Glomerular visceral epithelial cell (primary cell): Measurements from ENCODE around the gene VDAC2.

Source experiments
- DNase-seq: peaks from one replicate; pipeline ENCODE4 v3.0.0-alpha.2; 2016; ENCODE audit errors: extremely low spot score

VDAC2 gene

DNA sequence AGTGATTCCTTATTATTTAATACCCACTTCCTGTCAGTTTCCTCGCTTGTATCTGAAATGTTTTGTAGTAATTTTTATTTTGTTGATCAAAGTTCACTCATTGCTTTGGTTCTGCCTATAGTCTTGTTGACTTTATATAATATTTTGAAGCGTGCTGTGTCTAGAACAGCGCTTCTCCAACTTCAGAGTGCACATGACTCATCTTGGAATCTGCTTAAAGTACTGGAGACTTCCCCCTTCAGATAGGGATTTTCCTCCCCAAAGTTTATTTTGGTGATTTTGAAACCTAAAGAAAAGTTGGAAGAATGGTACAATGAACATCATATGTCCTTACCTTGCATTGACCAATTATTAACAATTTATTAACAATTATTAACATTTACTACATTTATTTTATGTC, 19.4 kb downstream of the VDAC2 start:
- DNase-seq = peak; percentile 23

DNA sequence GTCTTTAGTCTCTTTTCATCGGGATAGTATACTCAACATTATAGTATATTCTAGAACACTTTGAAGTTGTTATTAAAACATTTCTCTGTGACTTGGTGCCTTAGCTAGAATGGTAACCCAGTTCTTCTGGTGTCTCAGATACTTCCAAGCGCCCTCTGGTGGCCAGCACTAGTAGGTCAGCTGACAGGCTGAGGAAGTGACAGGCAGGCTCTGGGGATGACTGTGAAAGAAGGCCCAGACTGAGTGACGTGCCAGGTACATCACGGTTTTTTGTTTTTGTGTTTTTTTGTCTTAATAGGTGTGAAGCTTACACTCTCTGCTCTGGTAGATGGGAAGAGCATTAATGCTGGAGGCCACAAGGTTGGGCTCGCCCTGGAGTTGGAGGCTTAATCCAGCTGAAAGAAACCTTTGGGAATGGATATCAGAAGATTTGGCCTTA, 20.0 kb downstream of the VDAC2 start:
- DNase-seq = peak; percentile 84

DNA sequence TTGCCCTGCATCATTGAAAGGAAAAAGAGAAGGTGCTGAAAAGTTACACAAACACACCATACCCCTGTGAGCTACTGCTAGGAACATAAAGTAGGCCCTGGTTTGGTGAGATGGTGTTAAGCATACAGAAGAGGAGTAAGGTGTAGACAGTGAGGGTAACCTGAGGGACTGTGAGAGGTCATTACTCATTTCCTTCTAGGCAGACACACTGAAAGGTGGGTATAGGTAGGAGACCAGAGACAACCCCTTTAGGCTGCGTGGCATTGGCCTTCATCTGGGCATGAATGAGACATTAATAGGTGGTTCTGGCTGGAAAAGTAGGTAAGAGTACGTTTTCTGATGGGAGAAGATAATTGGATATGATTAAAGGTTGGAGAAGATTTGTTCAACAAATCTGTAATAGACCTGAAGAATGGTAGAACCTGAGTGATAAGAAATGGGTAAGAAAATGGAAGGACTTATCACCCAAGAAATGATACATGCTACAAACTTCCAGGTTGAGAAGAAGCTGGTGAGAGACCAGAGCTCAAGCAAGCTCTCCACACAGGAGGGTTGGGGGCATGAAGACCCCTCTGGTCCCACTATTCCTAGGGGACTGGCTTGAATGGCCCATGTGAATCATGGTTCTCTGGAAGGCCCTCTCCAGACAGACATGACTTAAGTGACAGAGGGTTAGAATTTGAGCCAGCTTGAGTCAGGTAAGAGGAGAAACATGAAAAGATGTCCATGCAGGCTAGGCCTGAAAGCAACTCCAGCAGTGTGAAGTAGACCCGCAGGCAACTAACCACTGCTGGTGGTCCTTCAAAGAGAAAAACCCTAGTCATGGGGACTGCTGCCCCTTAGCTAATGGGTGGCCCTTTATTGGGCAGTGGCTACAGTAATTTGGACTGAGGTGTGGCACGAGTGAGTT, 21.3 kb downstream of the VDAC2 start:
- no peak for DNase-seq

DNA sequence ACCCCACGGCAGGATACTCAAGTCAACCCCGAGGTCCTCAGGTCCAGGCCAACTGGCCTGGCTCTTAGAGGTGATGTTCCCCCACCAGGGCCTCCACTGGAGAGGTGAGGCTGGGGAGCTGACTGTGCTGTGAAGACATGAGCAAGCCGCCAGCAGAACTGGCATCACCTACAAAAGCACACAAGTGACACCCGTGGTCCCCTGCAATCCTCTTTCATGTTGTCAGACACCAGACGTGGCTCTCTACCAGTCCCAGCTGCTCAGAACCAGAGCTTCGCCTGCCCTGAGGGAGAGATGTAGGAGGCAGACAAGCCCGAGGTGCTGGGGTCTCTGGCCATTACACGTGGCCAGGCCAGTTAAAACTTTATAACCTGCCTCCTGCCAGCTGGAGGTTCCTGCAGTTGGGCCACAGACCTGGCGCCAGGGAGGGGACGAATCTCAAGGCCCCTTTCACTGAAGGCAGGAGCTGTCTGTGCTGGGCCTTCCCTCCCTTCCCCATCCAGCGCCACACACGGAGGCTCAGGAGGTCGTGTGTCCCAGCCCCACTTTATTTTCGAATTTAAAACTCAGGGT, 22.9 kb downstream of the VDAC2 start:
- DNase-seq = no peak

DNA sequence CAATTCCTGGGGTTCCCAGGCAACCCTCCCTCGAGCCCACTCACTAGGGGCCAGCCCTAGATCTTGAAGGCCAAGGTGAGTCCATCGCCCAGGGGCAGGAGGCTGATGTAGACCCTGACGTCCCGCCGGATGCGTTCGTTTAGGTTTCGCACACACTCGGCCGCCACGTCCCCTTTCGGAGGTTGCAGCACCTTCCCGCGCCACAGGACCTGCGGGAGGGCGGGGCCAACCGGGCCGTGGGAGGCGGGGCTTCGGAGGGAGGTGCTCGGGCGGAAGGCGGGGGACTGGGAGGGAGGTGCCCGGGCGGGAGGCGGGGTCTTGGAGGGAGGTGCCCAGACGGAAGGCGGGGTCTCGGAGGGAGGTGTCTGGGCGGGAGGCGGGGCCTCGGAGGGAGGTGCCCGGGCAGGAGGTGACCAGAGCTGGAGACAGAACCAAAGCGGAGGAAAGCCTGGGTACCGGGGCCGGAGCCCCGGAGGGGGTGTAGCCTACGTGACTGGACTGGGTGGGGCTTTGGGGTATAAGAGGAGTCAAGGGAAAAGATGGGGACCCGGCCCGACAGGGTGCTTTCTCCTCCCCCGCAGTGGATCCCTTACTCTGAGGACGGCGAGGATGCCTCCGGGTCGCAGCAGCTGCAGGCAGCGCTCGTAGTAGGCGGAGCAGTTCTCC, 23.6 kb downstream of the VDAC2 start:
- DNase-seq = peak; percentile 97

DNA sequence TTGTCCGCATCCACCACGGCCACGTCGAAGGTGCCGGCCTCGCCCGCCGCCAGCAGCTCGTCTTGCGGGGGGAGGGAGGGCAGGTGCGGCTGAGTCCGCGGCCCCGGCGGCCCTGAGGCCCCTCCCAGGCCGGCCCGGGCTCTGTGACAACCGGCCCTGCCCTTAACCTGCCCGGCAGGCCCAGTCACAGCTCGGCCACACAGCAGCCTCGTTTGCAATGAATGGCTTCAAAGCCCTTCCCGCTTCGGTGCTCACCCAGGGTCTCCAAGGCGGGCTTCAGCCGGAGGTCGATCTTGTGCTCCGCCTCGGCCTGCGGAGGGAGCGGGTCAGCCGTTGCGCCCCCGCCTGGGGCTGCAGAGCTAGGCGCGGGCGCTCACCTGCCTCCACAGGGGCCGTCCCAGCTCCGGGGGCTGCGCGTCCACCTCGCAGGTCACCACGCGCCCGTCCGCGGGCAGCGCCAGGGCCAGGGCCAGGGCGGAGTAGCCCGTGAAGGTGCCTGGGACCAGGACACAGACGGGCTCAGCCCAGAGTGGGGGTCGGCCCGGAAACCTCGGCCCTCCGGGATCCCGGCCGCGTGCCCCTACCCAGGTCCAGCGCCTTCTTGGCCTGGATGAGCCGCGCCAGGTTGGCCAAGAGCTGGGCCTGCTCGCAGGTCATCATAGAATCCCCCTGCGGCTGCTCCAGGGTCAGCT, 24.2 kb downstream of the VDAC2 start:
- DNase-seq = no peak

DNA sequence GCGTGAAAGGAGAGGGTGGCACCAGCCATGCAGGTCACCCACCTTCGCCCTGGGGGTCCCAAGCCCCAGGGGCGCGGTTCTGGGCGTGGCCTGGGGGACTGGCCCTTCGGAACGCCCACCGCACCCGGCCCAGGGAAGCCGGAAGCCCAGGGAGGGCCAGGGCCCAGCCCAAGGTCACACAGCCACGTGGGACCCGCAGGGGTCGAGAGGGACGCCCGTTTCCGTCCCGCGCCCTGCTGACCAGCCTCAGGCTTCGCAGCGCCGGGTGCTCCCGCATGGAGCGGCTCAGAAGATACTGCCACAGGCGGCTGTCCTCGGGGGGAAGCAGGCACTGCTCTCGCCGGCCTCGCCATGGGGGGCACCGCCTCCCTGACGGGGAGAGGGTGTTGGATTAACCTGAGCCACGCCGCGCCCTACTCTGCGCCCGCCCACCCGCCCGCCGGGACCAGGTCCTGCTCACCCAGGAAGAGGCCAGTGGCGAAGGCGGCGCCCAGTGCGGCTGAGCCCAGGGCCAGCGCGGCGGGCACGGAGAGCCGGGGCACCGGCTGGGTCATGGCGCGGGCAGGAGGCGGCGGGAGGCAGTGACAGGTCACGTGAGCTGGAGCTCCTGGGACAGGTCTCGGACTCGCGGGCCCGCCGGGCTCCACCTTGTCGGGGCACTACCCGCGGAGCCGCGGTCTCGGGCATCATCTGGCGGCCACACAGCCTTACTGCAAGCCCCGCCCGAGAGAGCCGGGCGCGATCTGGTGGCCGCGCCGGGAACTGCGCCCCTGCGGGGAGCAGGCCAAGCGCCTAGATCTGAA, 25.0 kb downstream of the VDAC2 start, which contains the start of gene COMTD1:
TSS of gene COMTD1 (minus strand) at position 583 of the 803 bp plus-strand sequence. CDS start at position 554, 29 bp downstream.
- DNase-seq = peak; percentile 95

DNA sequence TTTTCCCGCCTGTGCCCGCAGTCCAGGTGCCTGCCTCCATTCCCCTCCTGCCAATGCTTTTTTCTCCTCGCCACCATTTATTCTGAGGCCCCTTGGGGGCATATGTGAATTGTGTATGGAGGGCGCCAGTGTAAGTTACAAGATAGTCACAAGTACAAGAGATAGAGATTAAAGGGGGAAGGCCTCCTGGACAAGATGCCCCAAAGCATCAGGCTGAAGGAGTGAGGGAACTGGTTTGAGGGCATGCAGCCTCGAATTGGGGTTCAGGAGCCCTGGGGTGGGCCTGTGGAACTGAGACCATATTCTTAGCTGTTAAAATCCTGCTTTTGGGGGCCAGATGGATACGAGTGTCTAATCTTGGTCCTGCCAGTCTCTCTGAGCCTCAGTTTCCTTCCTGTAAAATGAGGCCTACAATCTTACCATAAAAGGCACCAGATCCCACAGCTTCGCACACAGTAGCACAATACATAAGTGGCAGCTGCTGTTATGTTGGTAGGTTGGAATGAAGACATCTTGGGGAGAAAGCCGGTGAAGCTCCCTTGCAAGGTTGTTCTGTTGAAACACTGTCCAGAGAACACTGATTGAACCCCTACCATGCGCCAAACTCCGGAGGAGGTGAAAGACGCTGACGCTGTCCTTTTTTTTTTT, 25.7 kb downstream of the VDAC2 start:
- no peak for DNase-seq

DNA sequence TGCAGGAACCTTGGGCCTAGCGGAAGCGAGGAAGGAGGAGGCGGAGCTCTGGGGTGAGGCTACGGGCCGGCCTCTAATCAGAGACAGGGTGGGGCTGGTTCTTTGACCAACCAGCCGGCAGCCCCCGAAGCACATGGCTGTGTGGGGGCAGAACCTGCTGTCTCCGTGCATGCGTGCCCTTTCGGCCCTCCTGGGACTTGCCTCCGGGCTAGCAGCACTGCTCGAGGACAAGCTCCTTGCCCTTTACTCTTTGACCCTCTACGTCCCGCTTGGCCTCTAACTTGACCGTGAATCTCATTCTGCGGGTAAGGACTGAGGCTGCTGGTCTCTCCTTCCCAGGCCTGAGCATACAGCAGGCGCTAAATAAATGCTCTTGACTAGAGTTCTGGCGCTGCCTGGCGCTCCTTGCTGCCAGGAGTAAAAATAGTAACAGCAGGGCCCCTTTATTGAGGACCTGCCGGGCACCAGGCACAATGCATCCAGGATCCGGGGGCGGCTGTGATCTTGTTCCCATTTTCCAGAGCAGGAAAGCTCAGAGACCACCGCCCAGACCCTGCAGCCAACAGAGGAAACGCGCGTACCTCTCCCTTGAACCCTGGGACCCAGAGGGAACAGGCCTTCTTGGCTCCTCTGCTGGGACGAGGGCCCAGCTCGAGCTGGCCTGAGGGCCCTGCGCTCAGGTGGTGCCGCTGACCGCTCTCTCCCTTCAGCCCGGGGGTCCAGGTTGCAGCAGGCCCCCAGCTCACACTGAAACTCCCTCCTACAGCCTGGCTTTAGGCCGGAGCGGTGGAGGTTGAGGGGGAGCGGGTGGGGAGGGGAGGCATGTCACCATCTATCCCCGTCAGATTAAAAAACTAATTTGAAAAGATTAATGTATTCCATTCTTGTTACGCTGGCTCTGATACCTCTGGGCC, 27.8 kb downstream of the VDAC2 start:
- DNase-seq = no peak

DNA sequence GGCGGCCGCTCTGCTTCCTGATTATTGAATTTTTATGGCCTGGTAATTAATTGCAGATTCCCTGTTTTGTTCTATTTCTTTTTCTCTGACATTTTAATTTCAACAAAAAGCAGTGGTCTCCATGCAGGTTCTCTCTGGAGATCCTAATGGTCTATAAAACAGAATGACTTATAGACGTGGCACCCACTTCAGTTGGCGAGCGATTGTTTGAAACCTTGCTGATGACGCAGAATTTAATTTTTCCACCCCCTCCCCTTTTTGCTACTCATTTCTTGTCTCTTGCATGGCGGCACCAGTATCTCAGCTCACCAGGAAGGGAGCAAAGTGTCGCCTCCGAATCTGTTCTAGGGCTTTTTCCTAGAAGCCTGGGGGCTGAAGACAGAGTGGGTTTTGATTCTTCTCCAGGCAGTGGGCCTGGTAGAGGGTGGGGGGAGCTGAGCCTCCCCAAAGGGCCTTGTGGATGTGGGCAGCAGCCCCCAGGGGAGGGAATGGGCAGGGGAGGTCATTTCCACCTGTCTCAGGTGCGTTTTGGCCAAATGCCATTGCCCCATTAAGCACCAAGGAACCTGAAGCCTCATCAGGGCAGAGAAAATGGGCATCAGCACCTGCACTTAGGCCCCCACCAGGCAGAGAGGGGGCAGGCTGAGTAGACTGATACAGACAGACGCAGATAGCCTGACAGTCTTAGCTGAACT, 28.6 kb downstream of the VDAC2 start:
- DNase-seq = no peak

DNA sequence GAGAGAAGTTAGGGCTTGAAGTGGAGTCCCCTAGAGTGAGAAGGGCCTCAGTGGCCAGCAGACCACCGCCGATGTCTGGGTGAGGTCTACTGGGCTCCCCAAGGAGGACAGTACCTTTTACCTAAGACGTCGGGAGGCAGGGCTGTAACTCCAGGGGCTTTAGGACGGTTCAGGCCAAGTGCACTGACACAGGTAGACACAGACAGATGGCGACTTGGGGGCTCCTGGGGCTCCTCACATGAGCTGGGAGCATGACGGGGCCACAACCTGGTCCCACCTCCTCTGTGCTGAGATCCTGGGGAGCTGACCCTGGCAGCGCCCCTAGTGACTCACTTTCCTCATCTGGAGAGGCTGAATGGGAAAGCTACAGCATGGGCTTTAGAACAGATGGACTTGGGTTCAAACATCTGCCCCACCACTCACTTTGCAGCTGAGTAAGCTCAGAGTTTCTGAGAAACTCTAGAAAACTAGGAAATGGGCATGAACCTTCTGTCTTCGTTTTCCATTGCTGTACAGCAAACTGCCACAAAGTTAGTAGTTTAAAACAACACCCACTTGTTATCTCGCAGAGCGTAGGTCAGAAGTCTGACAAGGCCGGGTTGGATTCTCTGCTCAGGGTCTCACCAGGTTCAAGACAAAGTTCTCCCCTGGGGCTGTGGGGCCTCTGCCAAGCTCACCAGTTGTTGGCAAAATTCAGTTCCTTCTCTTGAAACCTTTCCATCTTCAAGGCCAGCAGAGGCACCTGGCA, 29.9 kb downstream of the VDAC2 start:
- DNase-seq = no peak

DNA sequence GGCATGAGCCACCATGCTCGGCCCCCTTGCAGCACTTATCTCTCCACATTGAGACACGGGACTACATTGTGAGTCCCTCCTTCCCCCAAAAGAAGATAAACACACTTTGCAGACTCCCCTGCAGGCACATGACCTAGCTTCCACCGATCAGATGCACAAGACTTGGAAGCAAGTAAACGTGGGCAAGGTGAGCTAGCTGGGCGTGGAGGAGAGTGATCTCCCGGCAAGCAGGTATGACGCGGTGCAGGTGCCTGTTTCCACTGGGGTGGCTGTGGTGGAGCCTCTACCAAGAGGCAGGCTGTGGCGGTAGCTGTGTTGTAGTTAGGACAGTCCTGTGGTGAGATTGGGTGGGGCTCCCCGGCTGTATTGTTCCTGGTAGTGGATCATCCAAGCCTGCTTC, 32.8 kb downstream of the VDAC2 start:
- no peak for DNase-seq

DNA sequence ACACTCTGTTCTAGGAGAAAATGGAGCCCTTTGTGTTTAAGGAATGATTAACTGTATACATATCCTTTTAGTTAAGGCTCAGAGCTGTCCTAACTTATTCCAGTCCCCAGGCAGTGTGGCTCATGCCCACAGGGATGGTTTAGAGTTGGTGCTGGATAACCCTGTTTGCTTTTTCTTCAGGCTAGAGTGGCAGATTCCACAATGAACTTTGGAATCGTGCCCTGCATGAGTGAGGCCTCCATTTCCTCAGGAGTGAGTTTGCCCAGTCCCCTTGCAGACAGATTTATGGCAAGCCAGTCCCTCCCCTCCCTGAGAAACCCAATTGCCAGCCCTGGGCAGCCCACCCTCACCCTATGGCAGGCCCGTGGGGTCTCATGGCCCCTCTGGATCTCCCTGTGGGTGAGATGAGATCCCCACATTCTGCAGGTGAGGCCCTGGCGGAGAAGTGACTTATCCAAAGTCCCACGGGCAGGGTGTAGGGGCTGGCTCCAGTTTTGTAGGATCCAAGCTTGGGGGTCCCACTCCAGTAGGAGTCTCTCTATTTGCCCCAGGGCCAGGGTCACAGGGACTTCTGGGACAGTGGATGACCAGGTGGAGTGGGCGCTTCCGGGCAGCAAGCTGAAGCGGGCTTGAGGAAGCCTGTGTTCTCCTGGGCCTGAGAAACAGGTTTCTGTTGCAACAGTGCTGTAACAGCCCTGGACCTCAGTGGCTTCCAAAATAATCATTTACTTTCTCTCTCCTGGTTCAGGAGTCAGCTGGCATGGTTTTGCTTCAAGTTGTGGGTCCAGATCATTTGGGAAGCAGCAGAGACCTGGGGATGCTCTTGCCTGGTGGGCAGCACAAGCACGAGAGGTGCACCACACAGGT, 34.1 kb downstream of the VDAC2 start:
- DNase-seq = no peak

DNA sequence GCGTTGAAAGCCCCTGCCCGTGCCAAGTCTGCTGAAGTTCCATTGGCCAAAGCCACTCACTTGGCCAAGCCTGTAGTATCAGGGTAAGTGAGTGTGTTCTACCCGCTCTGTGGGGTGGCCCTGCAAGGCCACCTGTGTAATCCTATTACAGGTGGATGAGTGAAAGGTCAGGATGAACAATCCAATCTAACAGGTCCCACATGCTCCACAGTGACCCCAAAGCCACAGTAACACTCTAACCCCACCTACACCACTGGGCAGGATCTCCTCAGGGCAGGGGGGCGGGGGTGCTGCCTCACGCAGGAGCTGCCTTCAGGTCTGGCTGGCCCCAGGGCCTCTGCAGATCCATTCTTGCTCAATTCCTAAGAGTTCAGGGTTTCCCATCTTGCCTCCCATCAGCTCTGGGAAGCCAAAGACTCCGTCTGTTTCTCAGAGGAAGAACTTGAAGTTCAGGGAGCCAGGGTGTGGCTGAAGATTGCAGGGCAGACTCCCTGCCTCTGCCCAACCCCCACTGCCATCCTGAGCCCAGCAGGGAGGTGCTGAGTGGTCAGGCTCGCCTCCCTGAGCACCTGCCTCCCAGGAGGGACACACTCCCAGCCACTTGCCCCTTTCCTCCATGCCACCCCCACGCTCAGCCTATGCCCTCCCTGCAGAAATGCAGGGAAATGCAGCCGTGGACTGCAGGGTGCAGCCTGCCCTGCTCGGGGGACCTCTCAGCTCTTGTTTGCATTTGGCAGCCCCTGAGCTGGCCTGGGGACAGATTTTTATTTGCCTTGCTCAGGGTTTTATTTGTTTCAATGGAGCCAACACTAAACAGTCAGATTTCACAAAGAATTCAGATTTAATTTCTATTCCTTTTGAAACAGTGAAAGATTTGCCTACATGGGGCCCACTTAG, 35.0 kb downstream of the VDAC2 start:
- DNase-seq = no peak

DNA sequence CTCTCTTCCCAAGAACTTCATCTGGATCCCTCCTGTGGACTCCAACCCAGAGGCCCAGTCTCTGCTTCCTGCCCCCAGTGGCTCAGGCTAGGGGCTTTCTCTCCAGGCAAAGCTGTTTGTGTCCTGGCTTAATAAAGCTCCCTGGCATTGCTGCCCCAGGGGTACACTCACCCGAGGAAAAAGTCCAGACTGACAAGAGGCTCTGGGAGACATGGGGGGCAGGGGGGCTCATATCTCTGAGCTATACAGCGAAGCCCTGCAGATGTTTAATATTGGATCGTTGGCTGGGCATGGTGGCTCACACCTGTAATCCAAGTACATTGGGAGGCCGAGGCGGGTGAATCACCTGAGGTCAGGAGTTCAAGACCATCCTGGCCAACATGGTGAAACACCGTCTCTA, 35.9 kb downstream of the VDAC2 start:
- no peak for DNase-seq

DNA sequence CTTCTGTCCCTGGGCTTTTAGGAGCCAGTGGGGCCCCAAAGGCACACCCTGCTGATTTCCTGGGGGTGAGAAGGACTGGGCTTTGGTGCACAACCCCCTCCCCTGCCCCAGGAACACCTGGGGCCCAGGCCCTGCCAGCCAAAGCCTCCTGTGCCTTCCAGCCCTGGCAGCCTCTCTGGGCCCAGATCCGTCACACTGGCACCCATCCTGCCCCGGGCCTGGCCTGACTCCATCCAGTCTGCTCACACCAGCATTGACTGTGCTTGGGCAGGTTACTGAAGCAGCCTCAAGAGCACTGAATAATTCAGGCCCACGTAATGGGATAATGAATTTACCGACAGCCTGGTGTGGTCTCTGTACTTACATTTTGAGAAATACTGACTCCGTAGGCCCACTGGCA, 37.2 kb downstream of the VDAC2 start:
- DNase-seq = no peak
